ENCODE results near the gene DNASE2.

The DNASE2 gene

GRCh38 chr19:12834566-12834943, 46.7 kb downstream of the DNASE2 start, which contains the start of gene RTBDN:
RTBDN (minus strand) TSS chr19:12834579; CDS start chr19:12829979, 4,600 bp downstream.
- peak within 1 kb of the TSS; percentile 62 for H3K4me3 Mint-ChIP-seq
- H3K36me3 Mint-ChIP-seq (ENCODE audit: low read depth) = no peaks in the 10 kb centered on the region
- H3K27ac Mint-ChIP-seq = no peak within 1 kb of the TSS
- H3K4me1 Mint-ChIP-seq = peaks cover 27% of the 10 kb centered on the region
- TF ChIP-seq, protein P1, sequence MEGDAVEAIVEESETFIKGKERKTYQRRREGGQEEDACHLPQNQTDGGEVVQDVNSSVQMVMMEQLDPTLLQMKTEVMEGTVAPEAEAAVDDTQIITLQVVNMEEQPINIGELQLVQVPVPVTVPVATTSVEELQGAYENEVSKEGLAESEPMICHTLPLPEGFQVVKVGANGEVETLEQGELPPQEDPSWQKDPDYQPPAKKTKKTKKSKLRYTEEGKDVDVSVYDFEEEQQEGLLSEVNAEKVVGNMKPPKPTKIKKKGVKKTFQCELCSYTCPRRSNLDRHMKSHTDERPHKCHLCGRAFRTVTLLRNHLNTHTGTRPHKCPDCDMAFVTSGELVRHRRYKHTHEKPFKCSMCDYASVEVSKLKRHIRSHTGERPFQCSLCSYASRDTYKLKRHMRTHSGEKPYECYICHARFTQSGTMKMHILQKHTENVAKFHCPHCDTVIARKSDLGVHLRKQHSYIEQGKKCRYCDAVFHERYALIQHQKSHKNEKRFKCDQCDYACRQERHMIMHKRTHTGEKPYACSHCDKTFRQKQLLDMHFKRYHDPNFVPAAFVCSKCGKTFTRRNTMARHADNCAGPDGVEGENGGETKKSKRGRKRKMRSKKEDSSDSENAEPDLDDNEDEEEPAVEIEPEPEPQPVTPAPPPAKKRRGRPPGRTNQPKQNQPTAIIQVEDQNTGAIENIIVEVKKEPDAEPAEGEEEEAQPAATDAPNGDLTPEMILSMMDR (IDR thresholded peaks at IDR 0.05) = no peak
- H3K27me3 Mint-ChIP-seq (ENCODE audit: low read depth, poor library complexity) = peaks cover 94% of the 10 kb centered on the region
- DNase-seq = no peak
- H3K9me3 Mint-ChIP-seq = no peaks in the 10 kb centered on the region

GRCh38 chr19:12833738-12834565, 47.3 kb downstream of the DNASE2 start:
- no peak overlapping the region for H3K27ac Mint-ChIP-seq
- no peaks in the 10 kb centered on the region for H3K36me3 Mint-ChIP-seq (ENCODE audit: low read depth)
- H3K9me3 Mint-ChIP-seq = no peaks in the 10 kb centered on the region
- H3K4me3 Mint-ChIP-seq = peak overlapping the region; percentile 62
- TF ChIP-seq, protein P1 (IDR thresholded peaks at IDR 0.05) = no peak
- peaks cover 94% of the 10 kb centered on the region for H3K27me3 Mint-ChIP-seq (ENCODE audit: low read depth, poor library complexity)
- peak; percentile 65 for DNase-seq
- H3K4me1 Mint-ChIP-seq = peaks cover 21% of the 10 kb centered on the region

- DNase-seq = no peak
- peaks cover 20% of the 10 kb centered on the region for H3K4me1 Mint-ChIP-seq
- H3K27me3 Mint-ChIP-seq (ENCODE audit: low read depth, poor library complexity) = peaks cover 94% of the 10 kb centered on the region
- H3K36me3 Mint-ChIP-seq (ENCODE audit: low read depth) = no peaks in the 10 kb centered on the region
- H3K27ac Mint-ChIP-seq = no peak overlapping the region
- no peaks in the 10 kb centered on the region for H3K9me3 Mint-ChIP-seq
- TF ChIP-seq, protein P1 (IDR thresholded peaks at IDR 0.05) = no peak
- H3K4me3 Mint-ChIP-seq = peak overlapping the region; percentile 61
These were observed 47.9 kb downstream of the DNASE2 start for GRCh38 chr19:12833418-12833737.

GRCh38 chr19:12828494-12828893, 52.8 kb downstream of the DNASE2 start:
- TF ChIP-seq, protein P1 (IDR thresholded peaks at IDR 0.05) = no peak
- peaks cover 4% of the 10 kb centered on the region for H3K9me3 Mint-ChIP-seq
- peak; percentile 69 for DNase-seq
- peaks cover 14% of the 10 kb centered on the region for H3K4me1 Mint-ChIP-seq
- peaks cover 87% of the 10 kb centered on the region for H3K27me3 Mint-ChIP-seq (ENCODE audit: low read depth, poor library complexity)
- H3K36me3 Mint-ChIP-seq (ENCODE audit: low read depth) = no peaks in the 10 kb centered on the region
- no peak overlapping the region for H3K4me3 Mint-ChIP-seq
- H3K27ac Mint-ChIP-seq = no peak overlapping the region

DNA sequence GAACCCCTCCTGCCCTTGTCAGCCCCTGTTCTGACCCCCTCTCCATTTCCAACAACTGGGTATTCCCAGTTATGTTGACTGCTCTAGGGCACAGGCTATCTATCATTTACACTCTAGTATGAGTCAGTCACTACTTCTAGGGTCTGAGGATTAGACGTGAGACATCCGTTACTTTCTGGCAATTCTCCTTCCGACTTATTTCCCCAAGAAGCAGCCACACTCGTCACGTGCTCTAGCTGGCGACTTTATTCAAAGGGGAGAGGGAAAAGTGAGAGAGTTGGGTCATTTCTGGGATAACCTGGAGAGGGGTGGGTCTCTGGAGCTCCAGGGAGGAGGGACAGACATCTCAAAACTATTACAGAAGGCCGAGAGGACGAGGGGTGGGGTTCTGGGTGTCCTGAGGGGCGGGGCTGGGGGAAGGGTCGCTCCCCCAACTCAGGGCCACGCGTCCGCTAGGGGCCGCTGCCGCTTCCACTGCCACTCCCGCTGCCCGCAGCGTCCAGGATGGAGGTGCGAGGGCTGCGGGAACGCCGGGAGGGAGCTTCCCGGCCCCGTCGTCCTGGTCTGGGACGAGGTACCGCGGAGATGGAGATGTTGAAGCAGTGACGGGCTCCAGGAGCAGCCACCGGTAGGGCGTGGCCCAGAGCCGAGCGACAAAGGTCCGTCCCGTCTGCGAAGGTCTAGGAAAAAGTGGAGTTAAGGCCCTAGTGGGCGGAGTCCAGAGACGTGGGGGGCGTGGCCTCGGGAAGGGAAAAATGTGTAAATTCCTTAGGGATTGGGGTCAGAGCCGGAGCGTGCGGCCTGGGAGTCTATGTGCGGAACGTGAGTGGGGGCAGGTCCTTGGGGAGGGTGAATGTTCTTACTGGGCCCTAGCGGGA, 55.8 kb downstream of the DNASE2 start:
- peak overlapping the region; percentile 52 for H3K4me3 Mint-ChIP-seq
- peaks cover 8% of the 10 kb centered on the region for H3K9me3 Mint-ChIP-seq
- H3K27ac Mint-ChIP-seq = no peak overlapping the region
- peaks cover 5% of the 10 kb centered on the region for H3K4me1 Mint-ChIP-seq
- H3K36me3 Mint-ChIP-seq (ENCODE audit: low read depth) = no peaks in the 10 kb centered on the region
- H3K27me3 Mint-ChIP-seq (ENCODE audit: low read depth, poor library complexity) = peaks cover 67% of the 10 kb centered on the region
- TF ChIP-seq, protein P1 (IDR thresholded peaks at IDR 0.05) = peak; percentile 72
- DNase-seq = peak; percentile 84
